Neuronal stem cell (in vitro differentiated cells): ENCODE measurements around the gene CLEC4F.

Experiments
- DNase-seq: peaks from one replicate; pipeline ENCODE4 v3.0.0-alpha.2; 2013; ENCODE audit warnings: low spot score
- H2AFZ ChIP-seq: one replicate; pipeline ENCODE4 v1.6.1; 2013; ENCODE audit warnings: mild to moderate bottlenecking, low read length, inconsistent platforms
- H2AK5ac ChIP-seq: 2 replicates; pipeline ENCODE4 v1.6.1; 2013; ENCODE audit warnings: low read depth, mild to moderate bottlenecking, inconsistent platforms, low read length, moderate library complexity, mixed read lengths
- H2BK120ac ChIP-seq: 2 replicates; pipeline ENCODE4 v1.6.1; 2013; ENCODE audit warnings: low read depth, mild to moderate bottlenecking, inconsistent platforms, low read length, moderate library complexity, mixed read lengths
- H2BK12ac ChIP-seq: one replicate; pipeline ENCODE4 v1.6.1; 2013; ENCODE audit warnings: low read length, inconsistent platforms
- H2BK15ac ChIP-seq: 2 replicates; pipeline ENCODE4 v1.6.1; 2013; ENCODE audit warnings: mild to moderate bottlenecking, low read length, inconsistent platforms, mixed read lengths
- H2BK5ac ChIP-seq: one replicate; pipeline ENCODE4 v1.6.1; 2013; ENCODE audit warnings: inconsistent platforms, mild to moderate bottlenecking, low read length, moderate library complexity
- H3K14ac ChIP-seq: one replicate; pipeline ENCODE4 v1.6.1; 2013; ENCODE audit warnings: low read length, inconsistent platforms
- H3K18ac ChIP-seq: 2 replicates; pipeline ENCODE4 v1.6.1; 2013; ENCODE audit warnings: low read length, inconsistent platforms
- H3K23ac ChIP-seq: 2 replicates; pipeline ENCODE4 v1.6.1; 2013; ENCODE audit warnings: low read depth, mild to moderate bottlenecking, mixed read lengths, low read length, inconsistent platforms; ENCODE audit not compliant: poor library complexity
- H3K27ac ChIP-seq: replicated peaks from 3 replicates; pipeline ENCODE4 v1.5.1; 2013; ENCODE audit warnings: low read length, inconsistent platforms
- H3K27me3 ChIP-seq, 3 experiments: 2 replicates each; pipeline ENCODE4 v1.6.1; 2013; ENCODE audit warnings: low read length in 3 of 3, mild to moderate bottlenecking in 2 of 3, inconsistent platforms in 1 of 3, low read depth in 1 of 3, mixed read lengths in 1 of 3, moderate library complexity in 1 of 3; ENCODE audit not compliant: control insufficient read depth in 3 of 3, insufficient read depth in 3 of 3
- H3K36me3 ChIP-seq, 2 donors: replicated peaks in 1 of 2; 2 replicates each; pipeline ENCODE4 v1.6.1; 2013; ENCODE audit warnings: low read length in 2 of 2; ENCODE audit not compliant: control insufficient read depth in 2 of 2, insufficient read depth in 2 of 2
- H3K4ac ChIP-seq: 2 replicates; pipeline ENCODE4 v1.6.1; 2013; ENCODE audit warnings: inconsistent platforms, mild to moderate bottlenecking, low read length, moderate library complexity
- H3K4me1 ChIP-seq, 2 donors: 1 replicate in 1 of 2; 2 replicates in 1 of 2; pipeline ENCODE4 v1.6.1; 2013; ENCODE audit warnings: low read length in 2 of 2, low read depth in 1 of 2; ENCODE audit not compliant: control insufficient read depth in 2 of 2, insufficient read depth in 1 of 2
- H3K4me2 ChIP-seq: one replicate; pipeline ENCODE4 v1.6.1; 2013; ENCODE audit warnings: mild to moderate bottlenecking, low read length, inconsistent platforms; ENCODE audit not compliant: insufficient read depth, poor library complexity, severe bottlenecking
- H3K4me3 ChIP-seq, 2 donors: 2 replicates each; pipeline ENCODE4 v1.5.1; 2013; ENCODE audit warnings: low read length in 2 of 2, mild to moderate bottlenecking in 2 of 2, inconsistent platforms in 1 of 2, moderate library complexity in 1 of 2
- H3K79me1 ChIP-seq: one replicate; pipeline ENCODE4 v1.6.1; 2013; ENCODE audit warnings: low read depth, mild to moderate bottlenecking, inconsistent platforms, low read length, moderate library complexity
- H3K9ac ChIP-seq: one replicate; pipeline ENCODE4 v1.6.1; 2013; ENCODE audit warnings: mild to moderate bottlenecking, low read depth, low read length, inconsistent platforms; ENCODE audit not compliant: poor library complexity
- H3K9me3 ChIP-seq, 2 donors: replicated peaks in 1 of 2; 2 replicates each; pipeline versions ENCODE3 to v1.6.1; 2013; ENCODE audit warnings: low read length in 2 of 2, mild to moderate bottlenecking in 2 of 2, inconsistent platforms in 1 of 2, low read depth in 1 of 2, mixed read lengths in 1 of 2, moderate library complexity in 1 of 2; ENCODE audit not compliant: control insufficient read depth in 2 of 2, insufficient read depth in 1 of 2
- H4K8ac ChIP-seq: one replicate; pipeline ENCODE4 v1.6.1; 2013; ENCODE audit warnings: low read depth, mild to moderate bottlenecking, inconsistent platforms, low read length, moderate library complexity
- H4K91ac ChIP-seq: one replicate; pipeline ENCODE4 v1.6.1; 2013; ENCODE audit warnings: low read length, low read depth, mild to moderate bottlenecking, inconsistent platforms; ENCODE audit not compliant: poor library complexity
- WGBS, 2 donors: extraction: QIAGEN DNeasy Blood & Tissue Kit; methylation state at CpG; one replicate each; pipeline ENCODE4 v1.1.7; 2013; ENCODE audit warnings: missing lambda C conversion rate in 2 of 2, mixed read lengths in 1 of 2; ENCODE audit not compliant: insufficient read length in 2 of 2, insufficient replicate concordance in 1 of 2; ENCODE audit errors: extremely low coverage in 2 of 2; 5-methylcytosine and 5-hydroxymethylcytosine counted together

The CLEC4F gene

GRCh38 chr2:70769450-70769849 is 50.9 kb downstream of the CLEC4F start:
- Histone ChIP-seq H3K4me3 (no peak overlapping the region), H3K27me3 (peaks cover 0 to 29% (median 0%) of the 10 kb centered on the region in 3 experiments), H3K23ac (no peak overlapping the region), H2BK5ac (no peak overlapping the region), H3K18ac (no peak overlapping the region), H3K9me3 (no peaks in the 10 kb centered on the region), H3K79me1 (peaks cover 3% of the 10 kb centered on the region), H2BK120ac (no peak overlapping the region), H2AFZ (no peak overlapping the region), H3K4me2 (no peak overlapping the region), H2BK15ac (no peak overlapping the region), H3K9ac (no peak overlapping the region), H4K8ac (no peak overlapping the region), H3K14ac (no peak overlapping the region), H2BK12ac (no peak overlapping the region), H3K4me1 (peaks cover 0 to 14% of the 10 kb centered on the region in 2 donors), H4K91ac (no peak overlapping the region), H3K27ac (no peak overlapping the region), H2AK5ac (no peak overlapping the region), H3K36me3 (no peaks in the 10 kb centered on the region), H3K4ac (no peak overlapping the region)
- no peak for DNase-seq
- WGBS, 2 donors = no CpG with 5 or more reads among the region's 2 CpGs

DNA sequence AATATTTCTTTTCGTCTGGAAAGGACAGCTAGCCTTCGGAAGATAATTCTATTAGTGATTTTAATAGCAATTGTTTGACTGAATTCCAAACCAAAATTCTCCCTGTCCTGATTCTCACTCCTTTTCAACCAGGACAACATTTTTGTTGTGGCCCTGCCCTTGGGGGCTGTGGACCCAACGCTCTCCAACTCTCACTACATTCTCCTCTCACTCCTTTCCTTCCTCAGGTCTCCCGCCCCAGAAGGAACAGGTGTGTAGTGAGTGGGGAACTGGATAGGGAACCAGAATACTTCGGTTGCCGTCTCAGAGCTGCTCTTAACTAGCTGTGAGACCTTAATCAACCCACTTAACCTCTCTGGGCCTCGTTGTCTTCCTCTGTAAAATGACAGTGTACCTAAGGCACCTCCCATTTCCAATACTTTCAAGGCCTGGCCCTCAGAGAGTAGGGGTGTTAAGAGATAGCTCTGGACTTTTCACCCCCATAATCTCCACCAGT is 51.8 kb downstream of the CLEC4F start:
- H2BK120ac ChIP-seq = no peak overlapping the region
- H2BK12ac ChIP-seq = no peak overlapping the region
- peak overlapping the region; percentile 96 for H2AFZ ChIP-seq
- no peaks in the 10 kb centered on the region for H3K36me3 ChIP-seq
- no peak overlapping the region for H2BK15ac ChIP-seq
- no peak overlapping the region for H3K18ac ChIP-seq
- H3K4me1 ChIP-seq = peaks cover 0 to 14% of the 10 kb centered on the region in 2 donors
- no peak overlapping the region for H3K23ac ChIP-seq
- H2AK5ac ChIP-seq = no peak overlapping the region
- H3K4me3 ChIP-seq = no peak overlapping the region
- no peak overlapping the region for H3K4ac ChIP-seq
- H3K9me3 ChIP-seq = no peaks in the 10 kb centered on the region
- peak overlapping the region; percentile 3 for H3K4me2 ChIP-seq
- no peak overlapping the region for H4K91ac ChIP-seq
- H2BK5ac ChIP-seq = no peak overlapping the region
- H3K14ac ChIP-seq = no peak overlapping the region
- peaks cover 3% of the 10 kb centered on the region for H3K79me1 ChIP-seq
- H3K27me3 ChIP-seq = peaks cover 0 to 22% (median 0%) of the 10 kb centered on the region in 3 experiments
- WGBS, 2 donors = no CpG with 5 or more reads among the region's 7 CpGs
- no peak for DNase-seq
- H3K27ac ChIP-seq = no peak overlapping the region
- H3K9ac ChIP-seq = no peak overlapping the region
- no peak overlapping the region for H4K8ac ChIP-seq

DNA sequence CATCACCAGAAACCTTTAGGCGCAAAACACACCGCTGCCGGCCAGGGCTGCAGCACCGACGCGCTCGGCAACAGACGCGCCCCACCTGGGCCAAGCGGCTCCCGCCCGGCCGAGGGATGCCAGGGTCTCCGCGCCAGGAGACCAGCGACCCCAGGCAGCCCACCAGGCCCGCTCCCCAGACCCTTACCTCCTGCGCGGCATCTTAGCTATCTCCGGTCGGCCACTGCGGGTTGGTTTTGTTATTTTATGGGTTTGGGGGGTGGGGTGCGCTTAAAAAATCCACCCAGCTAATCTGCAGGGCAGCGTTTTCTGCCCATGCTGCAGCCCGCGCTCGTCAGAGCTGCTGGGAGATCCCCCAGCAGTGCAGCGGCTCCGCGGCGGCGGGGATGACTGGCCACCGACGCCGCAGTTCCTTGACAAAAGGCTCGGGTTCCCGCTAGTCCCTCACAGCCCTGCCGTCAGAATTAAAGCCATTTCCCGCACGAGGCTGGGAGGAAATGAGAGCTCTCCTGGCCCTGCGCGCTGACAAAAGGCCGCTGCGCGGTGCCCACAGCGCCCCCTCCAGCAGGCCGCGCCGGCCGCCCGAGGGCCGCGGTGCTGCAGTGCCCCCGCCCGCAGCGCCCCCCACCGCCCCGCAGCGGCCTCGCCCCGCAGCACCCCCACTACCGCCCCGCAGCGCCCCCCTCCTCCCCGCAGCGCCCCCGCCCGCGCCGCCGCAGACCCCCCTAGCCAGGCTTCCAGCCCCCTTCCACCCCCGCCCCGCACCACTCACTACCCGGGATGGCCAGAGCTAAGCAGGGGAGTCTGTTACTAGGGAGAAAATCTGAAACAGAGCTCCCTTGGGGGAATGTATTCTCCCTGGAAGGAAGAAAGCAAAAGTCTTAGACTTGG is 52.5 kb downstream of the CLEC4F start, which contains the start of gene ADD2:
TSS of gene ADD2 (minus strand) at position 502 of the 891 bp plus-strand sequence. CDS start 61,792 bp downstream, outside the sequence.
- H3K27ac ChIP-seq = peak within 1 kb of the TSS; percentile 54

More for the DNA sequence above, 52.5 kb downstream of the CLEC4F start, which contains the start of gene ADD2:
- H3K79me1 ChIP-seq = peaks cover 3% of the 10 kb centered on the region
- peaks cover 0 to 20% (median 0%) of the 10 kb centered on the region in 3 experiments for H3K27me3 ChIP-seq
- peak within 1 kb of the TSS; percentile 45 for H2BK15ac ChIP-seq
- no peaks in the 10 kb centered on the region for H3K9me3 ChIP-seq
- no peaks in the 10 kb centered on the region for H3K36me3 ChIP-seq
- no peak within 1 kb of the TSS for H4K8ac ChIP-seq
- peak within 1 kb of the TSS; percentile 54 for H2BK120ac ChIP-seq
- H3K4me1 ChIP-seq = peaks cover 0 to 14% of the 10 kb centered on the region in 2 donors
- H3K4ac ChIP-seq = peak within 1 kb of the TSS; percentile 43
- peak within 1 kb of the TSS; percentile 91 for H3K9ac ChIP-seq
- peak within 1 kb of the TSS; percentile 82 to 91 for H3K4me3 ChIP-seq
- H4K91ac ChIP-seq = no peak within 1 kb of the TSS
- H2BK5ac ChIP-seq = peak within 1 kb of the TSS; percentile 85
- WGBS, 2 donors = no CpG with 5 or more reads among the region's 74 CpGs
- H3K23ac ChIP-seq = peak within 1 kb of the TSS; percentile 73
- DNase-seq = peak; percentile 70
- peak within 1 kb of the TSS; percentile 31 for H3K14ac ChIP-seq
- peak within 1 kb of the TSS; percentile 91 for H3K4me2 ChIP-seq
- peak within 1 kb of the TSS; percentile 96 for H2AFZ ChIP-seq
- peak within 1 kb of the TSS; percentile 54 for H2BK12ac ChIP-seq
- H3K18ac ChIP-seq = peak within 1 kb of the TSS; percentile 94
- H2AK5ac ChIP-seq = peak within 1 kb of the TSS; percentile 7
